ENCODE measurements around the gene COP1.

The COP1 gene

DNA sequence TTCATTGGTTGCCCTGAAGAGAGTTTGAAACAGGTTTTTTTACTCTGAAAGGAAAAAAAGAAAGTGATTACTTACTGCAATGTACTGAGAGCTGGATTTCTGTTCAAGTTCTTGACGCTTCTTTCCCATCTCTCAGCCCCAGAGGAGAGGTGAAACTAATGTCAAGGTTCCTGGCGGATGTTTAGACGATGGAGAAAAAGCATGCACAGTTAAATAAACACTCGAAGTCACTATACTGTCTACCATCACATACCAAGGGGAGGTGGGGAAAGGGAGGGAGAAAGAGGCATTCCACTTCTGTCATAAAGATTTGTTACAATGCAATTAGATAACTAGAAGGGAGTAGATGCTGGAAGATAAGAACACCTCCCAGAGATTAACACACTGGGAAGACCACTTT, 286.7 kb downstream of the COP1 start:
- no peak for TF ChIP-seq CTCF (IDR thresholded peaks at IDR 0.05; ENCODE audit: borderline replicate concordance, insufficient read depth, low read depth, low read length)
- H3K4me3 ChIP-seq (ENCODE audit: low read depth, low read length), result no peak overlapping the region

GRCh38 chr1:175919001-175919400, 288.1 kb downstream of the COP1 start:
- no peak overlapping the region for H3K4me3 ChIP-seq (ENCODE audit: low read depth, low read length)
- no peak for TF ChIP-seq CTCF (IDR thresholded peaks at IDR 0.05; ENCODE audit: borderline replicate concordance, insufficient read depth, low read depth, low read length)

DNA sequence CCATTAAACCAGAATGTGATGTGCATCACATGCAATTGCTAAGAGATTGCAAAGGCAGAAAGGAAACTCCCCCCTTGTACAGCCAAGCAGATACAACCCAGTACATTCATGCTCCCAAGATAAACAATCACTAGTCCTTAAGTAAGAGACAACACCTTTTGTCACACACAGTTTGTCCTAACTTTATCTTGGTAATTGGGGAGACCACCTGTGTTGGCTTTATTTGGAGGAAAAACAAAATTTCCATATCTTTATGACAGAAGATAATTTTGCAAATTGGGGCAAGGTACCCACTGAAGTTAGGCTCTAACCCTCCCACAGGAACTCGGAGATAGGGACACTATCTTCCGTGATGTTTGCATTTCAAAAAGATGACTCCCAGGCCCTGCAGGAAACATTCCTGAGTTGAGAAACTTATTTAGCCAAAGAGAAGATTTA, 288.7 kb downstream of the COP1 start:
- H3K4me3 ChIP-seq (ENCODE audit: low read depth, low read length), result no peak overlapping the region
- no peak for TF ChIP-seq CTCF (IDR thresholded peaks at IDR 0.05; ENCODE audit: borderline replicate concordance, insufficient read depth, low read depth, low read length)

DNA sequence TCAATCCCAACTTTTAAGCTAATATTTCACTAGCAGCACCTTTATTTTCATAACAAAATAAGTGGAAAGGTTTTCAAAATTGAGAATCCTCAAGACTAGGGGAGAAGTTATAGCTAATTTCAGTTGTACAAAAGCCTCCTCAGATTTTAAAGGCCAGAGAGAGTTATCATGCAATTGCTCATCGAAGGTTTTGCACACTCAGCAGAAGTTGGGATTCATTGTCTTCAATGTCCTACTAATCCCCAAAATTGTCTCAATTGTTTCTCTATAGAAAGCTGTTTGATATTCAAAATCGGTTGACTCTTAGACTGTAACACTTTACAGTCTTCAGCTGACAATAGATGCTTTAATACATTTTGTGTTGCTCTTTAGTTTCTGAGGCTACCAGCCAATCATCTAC, 293.0 kb downstream of the COP1 start:
- H3K4me3 ChIP-seq (ENCODE audit: low read depth, low read length), result no peak overlapping the region
- no peak for TF ChIP-seq CTCF (IDR thresholded peaks at IDR 0.05; ENCODE audit: borderline replicate concordance, insufficient read depth, low read depth, low read length)

DNA sequence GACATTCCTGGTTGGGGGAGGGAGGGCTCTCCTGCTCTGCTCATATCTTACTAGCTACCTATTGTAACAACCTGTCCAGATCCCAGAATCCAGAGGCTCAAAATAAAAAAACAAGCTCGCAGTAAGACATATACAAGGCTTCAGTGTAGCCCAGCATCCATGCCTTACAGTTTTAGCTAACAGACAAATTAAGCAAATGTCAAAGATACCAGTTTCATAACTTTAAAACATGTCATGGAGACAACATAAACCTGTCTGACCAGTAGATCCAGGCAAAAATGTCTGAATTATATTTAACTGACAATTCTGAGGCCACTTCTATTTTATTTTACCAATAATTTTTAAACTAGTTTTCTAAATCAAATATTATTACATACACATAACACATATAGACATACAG, 295.9 kb downstream of the COP1 start:
- no peak for TF ChIP-seq CTCF (IDR thresholded peaks at IDR 0.05; ENCODE audit: borderline replicate concordance, insufficient read depth, low read depth, low read length)
- no peak overlapping the region for H3K4me3 ChIP-seq (ENCODE audit: low read depth, low read length)

GRCh38 chr1:175906370-175906769, 300.7 kb downstream of the COP1 start:
- no peak for TF ChIP-seq CTCF (IDR thresholded peaks at IDR 0.05; ENCODE audit: borderline replicate concordance, insufficient read depth, low read depth, low read length)

DNA sequence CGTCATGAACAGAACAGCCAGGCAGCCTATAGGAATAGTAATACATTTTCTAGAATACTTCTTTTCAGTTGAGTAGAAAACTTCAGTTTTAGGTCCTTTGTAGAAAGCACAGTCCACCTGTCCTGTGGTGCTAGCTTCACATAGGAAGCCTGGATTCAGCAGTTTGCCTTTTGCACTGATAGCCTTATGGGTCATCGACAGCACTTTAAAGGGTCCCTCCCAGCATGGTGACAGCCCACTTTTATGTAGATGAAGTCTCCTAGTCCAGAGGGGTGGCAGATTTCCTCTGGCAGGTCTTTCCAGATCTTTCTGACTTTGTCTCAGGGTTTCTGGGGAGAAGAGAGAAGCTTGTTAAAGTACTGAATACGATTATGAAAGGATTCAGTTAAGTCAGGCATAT, 302.3 kb downstream of the COP1 start:
- no peak overlapping the region for H3K4me3 ChIP-seq (ENCODE audit: low read depth, low read length)
- TF ChIP-seq CTCF (IDR thresholded peaks at IDR 0.05; ENCODE audit: borderline replicate concordance, insufficient read depth, low read depth, low read length), result no peak

More at GRCh38 chr1:175906370-175906769, 300.7 kb downstream of the COP1 start:
- H3K4me3 ChIP-seq (ENCODE audit: low read depth, low read length), result no peak overlapping the region

Data from GM12875 (cell line).